Limb (tissue), 2 donors: ENCODE data around the gene CINP.
A peak's percentile ranks its signal among the peaks of the same experiment; 100 is the strongest.

Experiments
- DNase-seq, 2 donors: peaks; one replicate each; pipeline ENCODE4 v3.0.0-alpha.2; 2016; ENCODE audit errors: extremely low spot score in 2 of 2

Gene CINP

GRCh38 chr14:102362545-102363181 is at the start of gene CINP, which contains the start of gene TECPR2:
CINP (minus strand) TSS chr14:102362890; CDS start chr14:102362851, 39 bp downstream.
TECPR2 (plus strand) TSS chr14:102362941; CDS start chr14:102376722, 13,781 bp downstream.
- DNase-seq, result peak; percentile 93 to 98

- DNase-seq, result no peak
These were observed 46.0 kb upstream of the CINP start for GRCh38 chr14:102408724-102409123.

- DNase-seq, result no peak
These were observed 44.6 kb upstream of the CINP start for GRCh38 chr14:102407258-102407657.

- no peak for DNase-seq
These were observed 40.3 kb upstream of the CINP start for GRCh38 chr14:102403028-102403427.

- no peak for DNase-seq
These were observed 33.8 kb upstream of the CINP start for GRCh38 chr14:102396521-102396920.

- no peak for DNase-seq
These were observed 32.2 kb upstream of the CINP start for GRCh38 chr14:102394717-102395375.

GRCh38 chr14:102392506-102392905 is 29.8 kb upstream of the CINP start:
- DNase-seq, result no peak

- DNase-seq, result no peak
These were observed 27.6 kb upstream of the CINP start for GRCh38 chr14:102390064-102390855.

GRCh38 chr14:102389246-102389645 is 26.6 kb upstream of the CINP start:
- DNase-seq, result no peak

- DNase-seq, result no peak
These were observed 24.4 kb upstream of the CINP start for GRCh38 chr14:102387086-102387485.

- no peak for DNase-seq
These were observed 16.1 kb upstream of the CINP start for GRCh38 chr14:102378830-102379229.

GRCh38 chr14:102377696-102378095 is 15.0 kb upstream of the CINP start:
- no peak for DNase-seq

- no peak for DNase-seq
These were observed 12.4 kb upstream of the CINP start for GRCh38 chr14:102375119-102375518.

- no peak for DNase-seq
These were observed 11.6 kb upstream of the CINP start for GRCh38 chr14:102374264-102374663.

- no peak for DNase-seq
These were observed 10.4 kb upstream of the CINP start for GRCh38 chr14:102373110-102373509.

- no peak for DNase-seq
These were observed 8.7 kb upstream of the CINP start for GRCh38 chr14:102371361-102371760.

- no peak for DNase-seq
These were observed 7.7 kb upstream of the CINP start for GRCh38 chr14:102370305-102370809.

- DNase-seq, result peak in 1 of 2 donors; percentile 8
These were observed 673 bp upstream of the CINP start for GRCh38 chr14:102363182-102363943.

GRCh38 chr14:102362084-102362483 is 606 bp downstream of the CINP start:
- DNase-seq, result no peak

GRCh38 chr14:102360388-102360787 is 2.3 kb downstream of the CINP start:
- no peak for DNase-seq

- DNase-seq, result no peak
These were observed 3.3 kb downstream of the CINP start for GRCh38 chr14:102359341-102359740.
